SK-N-SH (cell line): ENCODE data around the gene CDH4.

Source experiments
- EP300 ChIP-seq, 2 experiments: IDR thresholded peaks; 2 replicates each; pipeline versions ENCODE4 v1.4.0 to v1.6.1; 2012; ENCODE audit warnings: borderline replicate concordance in 1 of 2, low read depth in 1 of 2, low read length in 1 of 2
- EZH2phosphoT487 ChIP-seq: fragments of 200-600 bp; sonication (generic); IDR thresholded peaks from 2 replicates; pipeline ENCODE4 v1.6.1; 2017; ENCODE audit warnings: low read depth, mixed run types, mild to moderate bottlenecking, antibody characterized with exemption, moderate library complexity, borderline replicate concordance
- NFIC ChIP-seq: IDR thresholded peaks from 2 replicates; pipeline ENCODE4 v1.4.0; 2012; ENCODE audit warnings: borderline replicate concordance
- RAD21 ChIP-seq: IDR thresholded peaks from 2 replicates; pipeline ENCODE4 v1.6.1; 2012; ENCODE audit warnings: mild to moderate bottlenecking, low read length
- SMC3 ChIP-seq: IDR thresholded peaks from 2 replicates; pipeline ENCODE4 v1.6.1; 2012; ENCODE audit warnings: low read depth, low read length, improper control_type of control experiment
- TAF1 ChIP-seq: IDR thresholded peaks from 2 replicates; pipeline ENCODE4 v1.6.1; 2012; ENCODE audit warnings: low read depth, mild to moderate bottlenecking, low read length, moderate library complexity, borderline replicate concordance
- TF ChIP-seq, protein P1 (sequence below): fragments of 200-600 bp; sonication (generic); IDR thresholded peaks from 2 replicates; pipeline ENCODE4 v1.6.1; 2017; ENCODE audit warnings: antibody characterized with exemption, mild to moderate bottlenecking, moderate library complexity
- TF ChIP-seq, protein P2 (sequence below): IDR thresholded peaks from 2 replicates; pipeline ENCODE4; 2012
- TF ChIP-seq, protein P3 (sequence below): fragments of 150-350 bp; IDR thresholded peaks from 2 replicates; pipeline ENCODE4 v1.6.1; 2016; ENCODE audit warnings: mild to moderate bottlenecking, low read depth, low read length
- TF ChIP-seq, protein P4 (sequence below): IDR thresholded peaks from 2 replicates; pipeline ENCODE4 v1.4.0; 2012; ENCODE audit warnings: low read depth, borderline replicate concordance

DNA sequence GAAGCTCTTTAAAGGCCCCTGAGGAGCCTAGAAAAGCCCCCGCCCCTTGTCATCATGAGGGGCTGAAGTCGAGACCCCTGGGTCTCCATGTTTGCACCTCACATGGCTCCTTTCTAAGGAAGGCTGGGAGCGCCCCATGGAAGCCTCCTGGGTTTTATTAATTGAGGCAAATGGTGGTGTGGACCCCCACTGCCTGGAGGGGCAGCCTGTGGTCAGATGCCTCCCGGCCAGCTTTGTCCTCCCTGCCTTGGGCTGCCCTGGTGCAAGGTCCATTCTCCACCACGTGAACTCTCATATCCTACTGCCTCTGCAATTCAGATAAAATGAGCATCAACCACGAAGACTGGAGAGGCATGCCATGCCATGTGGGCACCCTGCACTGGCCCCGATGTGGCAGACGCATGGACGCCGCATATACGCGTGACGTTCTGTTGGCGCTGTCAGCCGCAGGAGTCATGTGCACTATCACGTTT lies 518.1 kb downstream of the CDH4 start:
- TF ChIP-seq, protein P1, sequence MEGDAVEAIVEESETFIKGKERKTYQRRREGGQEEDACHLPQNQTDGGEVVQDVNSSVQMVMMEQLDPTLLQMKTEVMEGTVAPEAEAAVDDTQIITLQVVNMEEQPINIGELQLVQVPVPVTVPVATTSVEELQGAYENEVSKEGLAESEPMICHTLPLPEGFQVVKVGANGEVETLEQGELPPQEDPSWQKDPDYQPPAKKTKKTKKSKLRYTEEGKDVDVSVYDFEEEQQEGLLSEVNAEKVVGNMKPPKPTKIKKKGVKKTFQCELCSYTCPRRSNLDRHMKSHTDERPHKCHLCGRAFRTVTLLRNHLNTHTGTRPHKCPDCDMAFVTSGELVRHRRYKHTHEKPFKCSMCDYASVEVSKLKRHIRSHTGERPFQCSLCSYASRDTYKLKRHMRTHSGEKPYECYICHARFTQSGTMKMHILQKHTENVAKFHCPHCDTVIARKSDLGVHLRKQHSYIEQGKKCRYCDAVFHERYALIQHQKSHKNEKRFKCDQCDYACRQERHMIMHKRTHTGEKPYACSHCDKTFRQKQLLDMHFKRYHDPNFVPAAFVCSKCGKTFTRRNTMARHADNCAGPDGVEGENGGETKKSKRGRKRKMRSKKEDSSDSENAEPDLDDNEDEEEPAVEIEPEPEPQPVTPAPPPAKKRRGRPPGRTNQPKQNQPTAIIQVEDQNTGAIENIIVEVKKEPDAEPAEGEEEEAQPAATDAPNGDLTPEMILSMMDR = no peak
- TF ChIP-seq, protein P2, sequence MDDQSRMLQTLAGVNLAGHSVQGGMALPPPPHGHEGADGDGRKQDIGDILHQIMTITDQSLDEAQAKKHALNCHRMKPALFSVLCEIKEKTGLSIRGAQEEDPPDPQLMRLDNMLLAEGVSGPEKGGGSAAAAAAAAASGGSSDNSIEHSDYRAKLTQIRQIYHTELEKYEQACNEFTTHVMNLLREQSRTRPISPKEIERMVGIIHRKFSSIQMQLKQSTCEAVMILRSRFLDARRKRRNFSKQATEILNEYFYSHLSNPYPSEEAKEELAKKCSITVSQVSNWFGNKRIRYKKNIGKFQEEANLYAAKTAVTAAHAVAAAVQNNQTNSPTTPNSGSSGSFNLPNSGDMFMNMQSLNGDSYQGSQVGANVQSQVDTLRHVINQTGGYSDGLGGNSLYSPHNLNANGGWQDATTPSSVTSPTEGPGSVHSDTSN = no peak
- no peak for TF ChIP-seq TAF1
- TF ChIP-seq, protein P3, sequence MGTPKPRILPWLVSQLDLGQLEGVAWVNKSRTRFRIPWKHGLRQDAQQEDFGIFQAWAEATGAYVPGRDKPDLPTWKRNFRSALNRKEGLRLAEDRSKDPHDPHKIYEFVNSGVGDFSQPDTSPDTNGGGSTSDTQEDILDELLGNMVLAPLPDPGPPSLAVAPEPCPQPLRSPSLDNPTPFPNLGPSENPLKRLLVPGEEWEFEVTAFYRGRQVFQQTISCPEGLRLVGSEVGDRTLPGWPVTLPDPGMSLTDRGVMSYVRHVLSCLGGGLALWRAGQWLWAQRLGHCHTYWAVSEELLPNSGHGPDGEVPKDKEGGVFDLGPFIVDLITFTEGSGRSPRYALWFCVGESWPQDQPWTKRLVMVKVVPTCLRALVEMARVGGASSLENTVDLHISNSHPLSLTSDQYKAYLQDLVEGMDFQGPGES = no peak
- TF ChIP-seq EP300 (IDR thresholded peaks at IDR 0.05; ENCODE audit: borderline replicate concordance in 1 of 2, low read depth in 1 of 2, low read length in 1 of 2) = no peak
- TF ChIP-seq, protein P4, sequence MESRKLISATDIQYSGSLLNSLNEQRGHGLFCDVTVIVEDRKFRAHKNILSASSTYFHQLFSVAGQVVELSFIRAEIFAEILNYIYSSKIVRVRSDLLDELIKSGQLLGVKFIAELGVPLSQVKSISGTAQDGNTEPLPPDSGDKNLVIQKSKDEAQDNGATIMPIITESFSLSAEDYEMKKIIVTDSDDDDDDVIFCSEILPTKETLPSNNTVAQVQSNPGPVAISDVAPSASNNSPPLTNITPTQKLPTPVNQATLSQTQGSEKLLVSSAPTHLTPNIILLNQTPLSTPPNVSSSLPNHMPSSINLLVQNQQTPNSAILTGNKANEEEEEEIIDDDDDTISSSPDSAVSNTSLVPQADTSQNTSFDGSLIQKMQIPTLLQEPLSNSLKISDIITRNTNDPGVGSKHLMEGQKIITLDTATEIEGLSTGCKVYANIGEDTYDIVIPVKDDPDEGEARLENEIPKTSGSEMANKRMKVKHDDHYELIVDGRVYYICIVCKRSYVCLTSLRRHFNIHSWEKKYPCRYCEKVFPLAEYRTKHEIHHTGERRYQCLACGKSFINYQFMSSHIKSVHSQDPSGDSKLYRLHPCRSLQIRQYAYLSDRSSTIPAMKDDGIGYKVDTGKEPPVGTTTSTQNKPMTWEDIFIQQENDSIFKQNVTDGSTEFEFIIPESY = no peak
- TF ChIP-seq SMC3 = no peak
- TF ChIP-seq NFIC = no peak
- TF ChIP-seq EZH2phosphoT487 = no peak
- no peak for TF ChIP-seq RAD21
